ENCODE data around the gene CTTNBP2NL. TPM values are rescaled to one million over a fixed set of nuclear protein-coding genes. Genes with fewer than 3 reads are reported as not detected.

Gene CTTNBP2NL
- total and polyA plus RNA-seq, 4 donors: 1.7 to 4.4 (median 3.0) TPM

DNA sequence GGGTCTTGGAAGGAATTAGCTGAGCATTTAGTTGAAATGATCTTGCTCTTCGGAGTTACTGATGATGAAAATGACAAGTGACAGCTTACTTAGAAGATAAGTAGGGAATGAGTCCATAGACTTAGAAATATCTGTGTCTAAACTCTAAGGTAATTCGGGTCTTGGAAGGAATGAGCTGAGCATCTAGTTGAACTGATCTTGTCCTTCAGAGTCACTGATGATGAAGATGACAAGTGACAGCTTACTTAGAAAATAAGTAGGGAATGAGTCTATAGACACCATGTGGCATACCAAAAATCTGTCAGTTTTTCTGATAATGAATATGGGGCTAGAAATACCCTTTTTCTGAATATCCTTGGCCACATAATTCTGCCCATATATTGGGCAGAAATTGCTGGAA lies 14.7 kb downstream of the CTTNBP2NL start:
- Histone ChIP-seq H3K4me3 (ENCODE audit: low read depth in 1 of 3, low read length in 3 of 3) (no peak overlapping the region), H3K36me3 (ENCODE audit: control insufficient read depth in 4 of 4, insufficient read depth in 3 of 4, low read depth in 1 of 4, low read length in 3 of 4) (no peaks in the 10 kb centered on the region), H3K4me1 (ENCODE audit: control insufficient read depth in 4 of 4, insufficient read depth in 4 of 4, low read length in 3 of 4) (no peaks in the 10 kb centered on the region), H3K27me3 (ENCODE audit: control insufficient read depth in 4 of 4, insufficient read depth in 4 of 4, low read length in 3 of 4) (no peaks in the 10 kb centered on the region), H3K9me3 (ENCODE audit: control insufficient read depth in 4 of 4, low read length in 3 of 4) (no peaks in the 10 kb centered on the region), H3K27ac (ENCODE audit: low read depth in 1 of 2, low read length in 2 of 2) (no peak overlapping the region), H3K9ac (ENCODE audit: low read depth in 1 of 2, low read length in 2 of 2) (no peak overlapping the region)
- no peak for DNase-seq (ENCODE audit: low spot score)
- WGBS: 95% methylated on average over 2 of the region's 2 CpGs
- TF ChIP-seq RXRA (IDR thresholded peaks at IDR 0.05) (no peak), FOXA1 (IDR thresholded peaks at IDR 0.05) (no peak), RAD21 (IDR thresholded peaks at IDR 0.05) (no peak), HNF4G (IDR thresholded peaks at IDR 0.05) (no peak), YY1 (IDR thresholded peaks at IDR 0.05) (no peak), EGR1 (IDR thresholded peaks at IDR 0.05; ENCODE audit: low read depth in 2 of 2) (no peak), TAF1 (conservative IDR thresholded peaks at IDR 0.05) (no peak), GABPA (IDR thresholded peaks at IDR 0.05 in 1 of 2, conservative IDR thresholded peaks at IDR 0.05 in 1 of 2) (no peak), FOXA2 (IDR thresholded peaks at IDR 0.05) (no peak), SP1 (IDR thresholded peaks at IDR 0.05) (no peak), HNF4A (conservative IDR thresholded peaks at IDR 0.05) (no peak), JUND (IDR thresholded peaks at IDR 0.05) (no peak), NR2F2 (IDR thresholded peaks at IDR 0.05) (no peak)
- TF ChIP-seq, protein P1, sequence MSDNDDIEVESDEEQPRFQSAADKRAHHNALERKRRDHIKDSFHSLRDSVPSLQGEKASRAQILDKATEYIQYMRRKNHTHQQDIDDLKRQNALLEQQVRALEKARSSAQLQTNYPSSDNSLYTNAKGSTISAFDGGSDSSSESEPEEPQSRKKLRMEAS (IDR thresholded peaks at IDR 0.05): no peak
- TF ChIP-seq, protein P2, sequence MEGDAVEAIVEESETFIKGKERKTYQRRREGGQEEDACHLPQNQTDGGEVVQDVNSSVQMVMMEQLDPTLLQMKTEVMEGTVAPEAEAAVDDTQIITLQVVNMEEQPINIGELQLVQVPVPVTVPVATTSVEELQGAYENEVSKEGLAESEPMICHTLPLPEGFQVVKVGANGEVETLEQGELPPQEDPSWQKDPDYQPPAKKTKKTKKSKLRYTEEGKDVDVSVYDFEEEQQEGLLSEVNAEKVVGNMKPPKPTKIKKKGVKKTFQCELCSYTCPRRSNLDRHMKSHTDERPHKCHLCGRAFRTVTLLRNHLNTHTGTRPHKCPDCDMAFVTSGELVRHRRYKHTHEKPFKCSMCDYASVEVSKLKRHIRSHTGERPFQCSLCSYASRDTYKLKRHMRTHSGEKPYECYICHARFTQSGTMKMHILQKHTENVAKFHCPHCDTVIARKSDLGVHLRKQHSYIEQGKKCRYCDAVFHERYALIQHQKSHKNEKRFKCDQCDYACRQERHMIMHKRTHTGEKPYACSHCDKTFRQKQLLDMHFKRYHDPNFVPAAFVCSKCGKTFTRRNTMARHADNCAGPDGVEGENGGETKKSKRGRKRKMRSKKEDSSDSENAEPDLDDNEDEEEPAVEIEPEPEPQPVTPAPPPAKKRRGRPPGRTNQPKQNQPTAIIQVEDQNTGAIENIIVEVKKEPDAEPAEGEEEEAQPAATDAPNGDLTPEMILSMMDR (IDR thresholded peaks at IDR 0.05; ENCODE audit: low read depth, low read length, missing input control): no peak
- TF ChIP-seq, protein P3, sequence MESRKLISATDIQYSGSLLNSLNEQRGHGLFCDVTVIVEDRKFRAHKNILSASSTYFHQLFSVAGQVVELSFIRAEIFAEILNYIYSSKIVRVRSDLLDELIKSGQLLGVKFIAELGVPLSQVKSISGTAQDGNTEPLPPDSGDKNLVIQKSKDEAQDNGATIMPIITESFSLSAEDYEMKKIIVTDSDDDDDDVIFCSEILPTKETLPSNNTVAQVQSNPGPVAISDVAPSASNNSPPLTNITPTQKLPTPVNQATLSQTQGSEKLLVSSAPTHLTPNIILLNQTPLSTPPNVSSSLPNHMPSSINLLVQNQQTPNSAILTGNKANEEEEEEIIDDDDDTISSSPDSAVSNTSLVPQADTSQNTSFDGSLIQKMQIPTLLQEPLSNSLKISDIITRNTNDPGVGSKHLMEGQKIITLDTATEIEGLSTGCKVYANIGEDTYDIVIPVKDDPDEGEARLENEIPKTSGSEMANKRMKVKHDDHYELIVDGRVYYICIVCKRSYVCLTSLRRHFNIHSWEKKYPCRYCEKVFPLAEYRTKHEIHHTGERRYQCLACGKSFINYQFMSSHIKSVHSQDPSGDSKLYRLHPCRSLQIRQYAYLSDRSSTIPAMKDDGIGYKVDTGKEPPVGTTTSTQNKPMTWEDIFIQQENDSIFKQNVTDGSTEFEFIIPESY (IDR thresholded peaks at IDR 0.05): no peak
- TF ChIP-seq, protein P4, sequence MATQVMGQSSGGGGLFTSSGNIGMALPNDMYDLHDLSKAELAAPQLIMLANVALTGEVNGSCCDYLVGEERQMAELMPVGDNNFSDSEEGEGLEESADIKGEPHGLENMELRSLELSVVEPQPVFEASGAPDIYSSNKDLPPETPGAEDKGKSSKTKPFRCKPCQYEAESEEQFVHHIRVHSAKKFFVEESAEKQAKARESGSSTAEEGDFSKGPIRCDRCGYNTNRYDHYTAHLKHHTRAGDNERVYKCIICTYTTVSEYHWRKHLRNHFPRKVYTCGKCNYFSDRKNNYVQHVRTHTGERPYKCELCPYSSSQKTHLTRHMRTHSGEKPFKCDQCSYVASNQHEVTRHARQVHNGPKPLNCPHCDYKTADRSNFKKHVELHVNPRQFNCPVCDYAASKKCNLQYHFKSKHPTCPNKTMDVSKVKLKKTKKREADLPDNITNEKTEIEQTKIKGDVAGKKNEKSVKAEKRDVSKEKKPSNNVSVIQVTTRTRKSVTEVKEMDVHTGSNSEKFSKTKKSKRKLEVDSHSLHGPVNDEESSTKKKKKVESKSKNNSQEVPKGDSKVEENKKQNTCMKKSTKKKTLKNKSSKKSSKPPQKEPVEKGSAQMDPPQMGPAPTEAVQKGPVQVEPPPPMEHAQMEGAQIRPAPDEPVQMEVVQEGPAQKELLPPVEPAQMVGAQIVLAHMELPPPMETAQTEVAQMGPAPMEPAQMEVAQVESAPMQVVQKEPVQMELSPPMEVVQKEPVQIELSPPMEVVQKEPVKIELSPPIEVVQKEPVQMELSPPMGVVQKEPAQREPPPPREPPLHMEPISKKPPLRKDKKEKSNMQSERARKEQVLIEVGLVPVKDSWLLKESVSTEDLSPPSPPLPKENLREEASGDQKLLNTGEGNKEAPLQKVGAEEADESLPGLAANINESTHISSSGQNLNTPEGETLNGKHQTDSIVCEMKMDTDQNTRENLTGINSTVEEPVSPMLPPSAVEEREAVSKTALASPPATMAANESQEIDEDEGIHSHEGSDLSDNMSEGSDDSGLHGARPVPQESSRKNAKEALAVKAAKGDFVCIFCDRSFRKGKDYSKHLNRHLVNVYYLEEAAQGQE (IDR thresholded peaks at IDR 0.05): no peak
- TF ChIP-seq, protein P5, sequence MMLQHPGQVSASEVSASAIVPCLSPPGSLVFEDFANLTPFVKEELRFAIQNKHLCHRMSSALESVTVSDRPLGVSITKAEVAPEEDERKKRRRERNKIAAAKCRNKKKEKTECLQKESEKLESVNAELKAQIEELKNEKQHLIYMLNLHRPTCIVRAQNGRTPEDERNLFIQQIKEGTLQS (IDR thresholded peaks at IDR 0.05): no peak
